Ovary (tissue), 3 donors: ENCODE measurements around the gene CLCN1.

ENCODE experiments used
- CTCF ChIP-seq, 3 donors: fragments of 450-650 bp in 2 of 3; fragments of 200-600 bp in 1 of 3; IDR thresholded peaks; one replicate each; pipeline versions ENCODE4 v1.5.1 to v1.8.0; 2016 to 2022; ENCODE audit warnings: antibody characterized with exemption in 3 of 3, mild to moderate bottlenecking in 1 of 3
- EP300 ChIP-seq: sonication (generic); formaldehyde crosslinking; IDR thresholded peaks from one replicate; pipeline ENCODE4 v1.6.1; 2017; ENCODE audit warnings: antibody characterized with exemption
- donor health status: DM: no; HTN: no; CAD: no.

- TF ChIP-seq EP300 (no peak), CTCF (IDR thresholded peaks at IDR 0.05) (no peak)
These were observed 82.0 kb downstream of the CLCN1 start for GRCh38 chr7:143397710-143398530.
